GM04504 (cell line): ENCODE data around the gene STX1A.

Experiments used
- DNase-seq: peaks from one replicate; pipeline ENCODE4 v3.0.0-alpha.2; 2012; ENCODE audit warnings: low read depth

STX1A gene

GRCh38 chr7:73718905-73719805, at the start of gene STX1A:
Gene STX1A (minus strand): TSS chr7:73719669. CDS start chr7:73719631, 38 bp downstream.
- peak; percentile 42 for DNase-seq

GRCh38 chr7:73768641-73769480, 49.4 kb upstream of the STX1A start:
- DNase-seq, result no peak

- DNase-seq, result no peak
Measured at GRCh38 chr7:73766556-73767229, 47.2 kb upstream of the STX1A start.

- DNase-seq, result no peak
Measured at GRCh38 chr7:73762659-73762999, 43.2 kb upstream of the STX1A start.

GRCh38 chr7:73761854-73762658, 42.6 kb upstream of the STX1A start:
- DNase-seq, result no peak

GRCh38 chr7:73758581-73759138, 39.2 kb upstream of the STX1A start:
- no peak for DNase-seq

GRCh38 chr7:73749931-73750776, 30.7 kb upstream of the STX1A start:
- no peak for DNase-seq

- no peak for DNase-seq
Measured at GRCh38 chr7:73746378-73746777, 26.9 kb upstream of the STX1A start.

GRCh38 chr7:73742753-73743641, 23.5 kb upstream of the STX1A start:
- no peak for DNase-seq

GRCh38 chr7:73742338-73742752, 22.9 kb upstream of the STX1A start:
- no peak for DNase-seq

GRCh38 chr7:73741600-73741999, 22.1 kb upstream of the STX1A start:
- DNase-seq, result no peak

GRCh38 chr7:73740771-73741170, 21.3 kb upstream of the STX1A start:
- no peak for DNase-seq

GRCh38 chr7:73740212-73740611, 20.7 kb upstream of the STX1A start:
- no peak for DNase-seq

GRCh38 chr7:73739387-73739767, 19.9 kb upstream of the STX1A start:
- DNase-seq, result no peak

GRCh38 chr7:73738612-73739386, 19.3 kb upstream of the STX1A start, which contains the start of gene ABHD11:
Gene ABHD11 (minus strand): TSS chr7:73738802. CDS start chr7:73738770, 32 bp downstream.
- peak; percentile 80 for DNase-seq

- DNase-seq, result no peak
Measured at GRCh38 chr7:73738220-73738611, 18.7 kb upstream of the STX1A start.

GRCh38 chr7:73737491-73738219, 18.2 kb upstream of the STX1A start:
- DNase-seq, result no peak

- DNase-seq, result no peak
Measured at GRCh38 chr7:73736885-73737284, 17.4 kb upstream of the STX1A start.
